ENCODE results near the gene SAMD7. TPM values are rescaled to one million over a fixed set of nuclear protein-coding genes. Genes with fewer than 3 reads are reported as not detected.

SAMD7 gene
- total and polyA plus RNA-seq, 9 of the 15 experiments (the other 6 are each of a cell fraction or from before 2014, with no cell fraction given) = not detected

DNA sequence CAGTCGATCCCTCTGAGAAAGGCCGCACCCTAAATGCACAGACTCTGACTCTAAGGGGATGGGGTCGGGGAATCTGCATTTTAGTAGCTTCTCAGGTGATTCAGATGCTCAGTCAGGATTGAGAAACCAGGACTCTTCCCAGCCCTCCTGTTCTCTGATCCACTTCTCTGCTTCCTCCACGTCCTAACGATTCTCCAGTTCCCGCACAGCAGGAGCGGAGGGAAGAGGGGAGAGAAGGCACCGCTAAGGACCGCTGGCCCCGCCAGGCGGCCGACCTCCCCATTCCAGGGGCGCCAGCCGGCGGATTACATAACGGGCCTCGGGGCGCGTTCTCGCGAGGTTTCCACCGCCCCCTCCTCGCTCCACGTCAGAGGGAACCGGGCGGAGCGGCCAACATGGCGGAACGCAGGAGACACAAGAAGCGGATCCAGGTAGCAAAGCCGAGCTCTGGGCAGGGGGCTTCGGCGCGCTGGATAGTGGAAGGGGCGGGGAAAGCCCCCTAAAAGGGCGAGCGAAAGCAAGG, 55.1 kb downstream of the SAMD7 start, which contains the start of gene SEC62 (continued):
- 0 out of 2 replicates have a peak, but pooled peaks have one; percentile 39 for TF ChIP-seq KLF13 (tag; IDR thresholded peaks at IDR 0.05; ENCODE audit: borderline replicate concordance, low read depth)
- TF ChIP-seq, protein P1, sequence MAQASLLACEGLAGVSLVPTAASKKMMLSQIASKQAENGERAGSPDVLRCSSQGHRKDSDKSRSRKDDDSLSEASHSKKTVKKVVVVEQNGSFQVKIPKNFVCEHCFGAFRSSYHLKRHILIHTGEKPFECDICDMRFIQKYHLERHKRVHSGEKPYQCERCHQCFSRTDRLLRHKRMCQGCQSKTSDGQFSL (CRISPR knock-in tag; IDR thresholded peaks at IDR 0.05) = no peak
- TF ChIP-seq, protein P1 (tag; IDR thresholded peaks at IDR 0.05) = peak in 1 of 2 experiments; percentile 81; a peak in 1 of 4 replicates
- no peak for TF ChIP-seq ZNF830 (CRISPR knock-in tag; IDR thresholded peaks at IDR 0.05)
- TF ChIP-seq, protein P2, sequence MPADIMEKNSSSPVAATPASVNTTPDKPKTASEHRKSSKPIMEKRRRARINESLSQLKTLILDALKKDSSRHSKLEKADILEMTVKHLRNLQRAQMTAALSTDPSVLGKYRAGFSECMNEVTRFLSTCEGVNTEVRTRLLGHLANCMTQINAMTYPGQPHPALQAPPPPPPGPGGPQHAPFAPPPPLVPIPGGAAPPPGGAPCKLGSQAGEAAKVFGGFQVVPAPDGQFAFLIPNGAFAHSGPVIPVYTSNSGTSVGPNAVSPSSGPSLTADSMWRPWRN (IDR thresholded peaks at IDR 0.05; ENCODE audit: low read depth) = no peak
- peak; percentile 79 for TF ChIP-seq CEBPG (CRISPR knock-in tag; IDR thresholded peaks at IDR 0.05)
- peak; percentile 24 to 78; a peak in 2 of 4 replicates for TF ChIP-seq CEBPG (tag; conservative IDR thresholded peaks at IDR 0.05 in 1 of 2, IDR thresholded peaks at IDR 0.05 in 1 of 2)
- TF ChIP-seq FOXA1 (IDR thresholded peaks at IDR 0.05; ENCODE audit: borderline replicate concordance) = no peak
- peak; percentile 29; the same call in 1 of the 2 replicates for TF ChIP-seq HCFC1 (IDR thresholded peaks at IDR 0.05; ENCODE audit: low read depth, low read length)
- TF ChIP-seq, protein P3, sequence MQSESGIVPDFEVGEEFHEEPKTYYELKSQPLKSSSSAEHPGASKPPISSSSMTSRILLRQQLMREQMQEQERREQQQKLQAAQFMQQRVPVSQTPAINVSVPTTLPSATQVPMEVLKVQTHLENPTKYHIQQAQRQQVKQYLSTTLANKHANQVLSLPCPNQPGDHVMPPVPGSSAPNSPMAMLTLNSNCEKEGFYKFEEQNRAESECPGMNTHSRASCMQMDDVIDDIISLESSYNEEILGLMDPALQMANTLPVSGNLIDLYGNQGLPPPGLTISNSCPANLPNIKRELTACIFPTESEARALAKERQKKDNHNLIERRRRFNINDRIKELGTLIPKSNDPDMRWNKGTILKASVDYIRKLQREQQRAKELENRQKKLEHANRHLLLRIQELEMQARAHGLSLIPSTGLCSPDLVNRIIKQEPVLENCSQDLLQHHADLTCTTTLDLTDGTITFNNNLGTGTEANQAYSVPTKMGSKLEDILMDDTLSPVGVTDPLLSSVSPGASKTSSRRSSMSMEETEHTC (IDR thresholded peaks at IDR 0.05) = no peak
- no peak for TF ChIP-seq MTF1 (CRISPR knock-in tag; IDR thresholded peaks at IDR 0.05; ENCODE audit: borderline replicate concordance)
- no peak for TF ChIP-seq DMBX1 (CRISPR knock-in tag; IDR thresholded peaks at IDR 0.05; ENCODE audit: borderline replicate concordance)
- 0 out of 2 replicates have a peak, but pooled peaks have one; percentile 37 for TF ChIP-seq ETV5 (CRISPR knock-in tag; IDR thresholded peaks at IDR 0.05; ENCODE audit: low read depth)
- 0 out of 2 replicates have a peak, but pooled peaks have one; percentile 26 for TF ChIP-seq JUNB (CRISPR knock-in tag; conservative IDR thresholded peaks at IDR 0.05)
- peak; percentile 89 for TF ChIP-seq POLR2A (conservative IDR thresholded peaks at IDR 0.05)
- no peak for TF ChIP-seq POU5F1 (IDR thresholded peaks at IDR 0.05; ENCODE audit: borderline replicate concordance, low read depth, low read length, partially characterized antibody)
- TF ChIP-seq POLR2AphosphoS2 (IDR thresholded peaks at IDR 0.05; ENCODE audit: low read length) = 0 out of 2 replicates have a peak, but pooled peaks have one; percentile 59
- TF ChIP-seq PYGO2 (tag; IDR thresholded peaks at IDR 0.05) = no peak
- no peak for TF ChIP-seq ELF4 (CRISPR knock-in tag; IDR thresholded peaks at IDR 0.05)
- TF ChIP-seq ESRRB (CRISPR knock-in tag; IDR thresholded peaks at IDR 0.05; ENCODE audit: borderline replicate concordance) = no peak
- TF ChIP-seq RBM14 (IDR thresholded peaks at IDR 0.05; ENCODE audit: borderline replicate concordance, insufficient read depth, low read depth, low read length) = no peak
- TF ChIP-seq BHLHE40 (IDR thresholded peaks at IDR 0.05; ENCODE audit: low read length) = no peak
- TF ChIP-seq HMG20B (CRISPR knock-in tag; IDR thresholded peaks at IDR 0.05) = no peak
- no peak for TF ChIP-seq PURB (CRISPR knock-in tag; IDR thresholded peaks at IDR 0.05; ENCODE audit: low read depth)
- 0 out of 2 replicates have a peak, but pooled peaks have one; percentile 14 for TF ChIP-seq GATAD2B (IDR thresholded peaks at IDR 0.05; ENCODE audit: borderline replicate concordance)
- TF ChIP-seq, protein P4, sequence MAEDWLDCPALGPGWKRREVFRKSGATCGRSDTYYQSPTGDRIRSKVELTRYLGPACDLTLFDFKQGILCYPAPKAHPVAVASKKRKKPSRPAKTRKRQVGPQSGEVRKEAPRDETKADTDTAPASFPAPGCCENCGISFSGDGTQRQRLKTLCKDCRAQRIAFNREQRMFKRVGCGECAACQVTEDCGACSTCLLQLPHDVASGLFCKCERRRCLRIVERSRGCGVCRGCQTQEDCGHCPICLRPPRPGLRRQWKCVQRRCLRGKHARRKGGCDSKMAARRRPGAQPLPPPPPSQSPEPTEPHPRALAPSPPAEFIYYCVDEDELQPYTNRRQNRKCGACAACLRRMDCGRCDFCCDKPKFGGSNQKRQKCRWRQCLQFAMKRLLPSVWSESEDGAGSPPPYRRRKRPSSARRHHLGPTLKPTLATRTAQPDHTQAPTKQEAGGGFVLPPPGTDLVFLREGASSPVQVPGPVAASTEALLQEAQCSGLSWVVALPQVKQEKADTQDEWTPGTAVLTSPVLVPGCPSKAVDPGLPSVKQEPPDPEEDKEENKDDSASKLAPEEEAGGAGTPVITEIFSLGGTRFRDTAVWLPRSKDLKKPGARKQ (CRISPR knock-in tag; IDR thresholded peaks at IDR 0.05) = no peak

Measured in K562 (cell line).